Vagina (tissue), 2 donors: ENCODE data around the gene HBE1. TPM values are rescaled to one million over a fixed set of nuclear protein-coding genes. Genes with fewer than 3 reads are reported as not detected.
"Not testable (repeated sequence)": the region's sequence is repeated elsewhere in the genome, so short reads cannot be mapped to it uniquely, and the experiment has no call there.

ENCODE experiments used
- DNase-seq, 2 donors: peaks; one replicate each; pipeline ENCODE4 v3.0.0-alpha.2; 2017; ENCODE audit errors: extremely low spot score in 2 of 2
- H3K27ac ChIP-seq: fragments of 200-600 bp; sonication (generic); one replicate; pipeline ENCODE4 v1.5.1; 2019
- H3K27me3 ChIP-seq: fragments of 200-600 bp; sonication (generic); one replicate; pipeline ENCODE4 v1.5.1; 2019
- H3K36me3 ChIP-seq, 2 donors: fragments of 200-600 bp; sonication (generic); one replicate each; pipeline ENCODE4 v1.5.1; 2017 to 2019
- H3K4me1 ChIP-seq: fragments of 200-600 bp; sonication (generic); one replicate; pipeline ENCODE4 v1.5.1; 2019
- H3K4me3 ChIP-seq, 2 donors: fragments of 200-600 bp; sonication (generic); 1 replicate in 1 of 2; 2 replicates in 1 of 2; pipeline ENCODE4 v1.5.1; 2016 to 2019
- H3K9me3 ChIP-seq: fragments of 200-600 bp; sonication (generic); one replicate; pipeline ENCODE4 v1.5.1; 2019
- CTCF ChIP-seq, 3 experiments: fragments of 450-650 bp in 2 of 3; fragments of 200-600 bp in 1 of 3; sonication (generic) in 1 of 3; IDR thresholded peaks; one replicate each; pipeline ENCODE4 v1.5.1; 2017 to 2019; ENCODE audit warnings: antibody characterized with exemption in 3 of 3, mild to moderate bottlenecking in 2 of 3, moderate library complexity in 2 of 3
- POLR2A ChIP-seq, 2 donors: fragments of 450-650 bp; IDR thresholded peaks; one replicate each; pipeline ENCODE4 v1.6.1; 2017; ENCODE audit warnings: antibody characterized with exemption in 2 of 2, mild to moderate bottlenecking in 2 of 2, moderate library complexity in 2 of 2
- POLR2AphosphoS5 ChIP-seq, 2 donors: sonication (generic); formaldehyde crosslinking; IDR thresholded peaks; one replicate each; pipeline ENCODE4 v1.9.0; 2017; ENCODE audit warnings: antibody characterized with exemption in 2 of 2, mild to moderate bottlenecking in 2 of 2, low read depth in 1 of 2; ENCODE audit not compliant: insufficient read depth in 1 of 2
- intact Hi-C: fragments of 100-400 bp; cut with DNase I; formaldehyde crosslinking; loops from one replicate; pipeline ENCODE4 v1.15.1; 2023
- total RNA-seq: library from RNA; depleted of rRNA; stranded (reverse); fragments of >200 nt; gene quantifications from one replicate; pipeline ENCODE4 v1.2.3, GENCODE V29; 2016

Gene HBE1
- total RNA-seq, 1 donor from 2014 or later: not detected

- no peak for DNase-seq
- H3K36me3 ChIP-seq: no peaks in the 10 kb centered on the region
- intact Hi-C loops: no loop called here
These were observed 3.9 kb downstream of the HBE1 start for GRCh38 chr11:5265832-5266231.

GRCh38 chr11:5258543-5259262 is 11.0 kb downstream of the HBE1 start:
- H3K4me1 ChIP-seq: no peaks in the 10 kb centered on the region
- intact Hi-C loops: no loop called here
- no peak for DNase-seq

More at GRCh38 chr11:5265832-5266231, 3.9 kb downstream of the HBE1 start:
- Histone ChIP-seq H3K4me1 (no peaks in the 10 kb centered on the region), H3K27ac (no peak overlapping the region), H3K27me3 (no peaks in the 10 kb centered on the region), H3K4me3 (no peak overlapping the region), H3K9me3 (no peaks in the 10 kb centered on the region)
- TF ChIP-seq CTCF (IDR thresholded peaks at IDR 0.05) (no peak), POLR2AphosphoS5 (IDR thresholded peaks at IDR 0.05; ENCODE audit: insufficient read depth in 1 of 2, low read depth in 1 of 2) (no peak), POLR2A (IDR thresholded peaks at IDR 0.05) (no peak)

GRCh38 chr11:5257296-5257695 is 12.4 kb downstream of the HBE1 start:
- H3K9me3 ChIP-seq: no peaks in the 10 kb centered on the region
- TF ChIP-seq POLR2A (IDR thresholded peaks at IDR 0.05) (no peak), POLR2AphosphoS5 (IDR thresholded peaks at IDR 0.05; ENCODE audit: insufficient read depth in 1 of 2, low read depth in 1 of 2) (no peak), CTCF (IDR thresholded peaks at IDR 0.05) (no peak)
- H3K27ac ChIP-seq: no peak overlapping the region
- no peak for DNase-seq
- H3K27me3 ChIP-seq: no peaks in the 10 kb centered on the region
- no peak overlapping the region for H3K4me3 ChIP-seq
- no peaks in the 10 kb centered on the region for H3K4me1 ChIP-seq
- intact Hi-C loops: no loop called here
- H3K36me3 ChIP-seq: no peaks in the 10 kb centered on the region

More at GRCh38 chr11:5258543-5259262, 11.0 kb downstream of the HBE1 start:
- no peak overlapping the region for H3K4me3 ChIP-seq
- H3K36me3 ChIP-seq: no peaks in the 10 kb centered on the region
- no peaks in the 10 kb centered on the region for H3K9me3 ChIP-seq
- no peak overlapping the region for H3K27ac ChIP-seq
- H3K27me3 ChIP-seq: no peaks in the 10 kb centered on the region
- no peak for TF ChIP-seq POLR2AphosphoS5 (IDR thresholded peaks at IDR 0.05; ENCODE audit: insufficient read depth in 1 of 2, low read depth in 1 of 2)
- TF ChIP-seq CTCF (IDR thresholded peaks at IDR 0.05): no peak

GRCh38 chr11:5254646-5255413 is 14.9 kb downstream of the HBE1 start, which contains the start of gene HBG2:
TSS of gene HBG2 (minus strand) at chr11:5254781. CDS start at chr11:5254728, 53 bp downstream.
- intact Hi-C loops, H3K27me3 ChIP-seq, H3K9me3 ChIP-seq, H3K4me1 ChIP-seq, H3K36me3 ChIP-seq, DNase-seq, H3K4me3 ChIP-seq, H3K27ac ChIP-seq: not testable (repeated sequence)

GRCh38 chr11:5254023-5254422 is 15.7 kb downstream of the HBE1 start:
- intact Hi-C loops, H3K27ac ChIP-seq, H3K4me3 ChIP-seq, H3K4me1 ChIP-seq, H3K27me3 ChIP-seq, DNase-seq, H3K9me3 ChIP-seq, H3K36me3 ChIP-seq: not testable (repeated sequence)

- H3K36me3 ChIP-seq, intact Hi-C loops, H3K9me3 ChIP-seq, H3K4me3 ChIP-seq, DNase-seq, H3K4me1 ChIP-seq, H3K27me3 ChIP-seq, H3K27ac ChIP-seq: not testable (repeated sequence)
These were observed 16.3 kb downstream of the HBE1 start for GRCh38 chr11:5253440-5253839.
